Panc1 (cell line): ENCODE results near the gene SYT12.

Experiments used
- CTCF ChIP-seq: fragments of 450-650 bp; IDR thresholded peaks from 2 replicates; pipeline ENCODE4 v1.5.1; 2017; ENCODE audit warnings: mild to moderate bottlenecking
- POLR2AphosphoS5 ChIP-seq: IDR thresholded peaks from 2 replicates; pipeline ENCODE4 v1.6.1; 2012; ENCODE audit warnings: mild to moderate bottlenecking, low read depth, low read length, moderate library complexity
- REST ChIP-seq, 2 experiments: IDR thresholded peaks; 2 replicates each; pipeline ENCODE4 v1.6.1; 2011 to 2012; ENCODE audit warnings: low read depth in 2 of 2, control low read depth in 1 of 2, low read length in 1 of 2, mild to moderate bottlenecking in 1 of 2, moderate library complexity in 1 of 2; ENCODE audit not compliant: insufficient read depth in 1 of 2
- SIN3A ChIP-seq: IDR thresholded peaks from 2 replicates; pipeline ENCODE4 v1.6.1; 2012; ENCODE audit warnings: low read depth, mild to moderate bottlenecking, low read length, moderate library complexity, borderline replicate concordance; ENCODE audit not compliant: insufficient read depth
- TCF7L2 ChIP-seq: IDR thresholded peaks from 2 replicates; pipeline ENCODE4 v1.6.1; 2011; ENCODE audit warnings: mild to moderate bottlenecking, low read depth, low read length, inconsistent platforms

GRCh38 chr11:67030976-67031375 lies 8.0 kb downstream of the SYT12 start:
- TF ChIP-seq CTCF (no peak), POLR2AphosphoS5 (no peak), REST (IDR thresholded peaks at IDR 0.05; ENCODE audit: insufficient read depth in 1 of 2, low read depth in 2 of 2, low read length in 1 of 2) (no peak), SIN3A (no peak), TCF7L2 (no peak)
